ENCODE results near the gene FMN1.

- no peak for TF ChIP-seq POLR2AphosphoS5 (IDR thresholded peaks at IDR 0.05; ENCODE audit: low read length)
- TF ChIP-seq BCLAF1 (IDR thresholded peaks at IDR 0.05): no peak
- TF ChIP-seq ZNF384 (IDR thresholded peaks at IDR 0.05; ENCODE audit: borderline replicate concordance, low read depth, low read length): no peak
- no peak for TF ChIP-seq YBX1 (IDR thresholded peaks at IDR 0.05)
- no peak for TF ChIP-seq PML (IDR thresholded peaks at IDR 0.05; ENCODE audit: low read length)
- TF ChIP-seq ZBTB11 (CRISPR knock-in tag; IDR thresholded peaks at IDR 0.05): no peak
- no peak for TF ChIP-seq MAX (IDR thresholded peaks at IDR 0.05; ENCODE audit: low read depth, low read length)
- no peak for TF ChIP-seq HCFC1 (IDR thresholded peaks at IDR 0.05; ENCODE audit: low read length)
- no peak for TF ChIP-seq ZSCAN29 (IDR thresholded peaks at IDR 0.05)
These were observed 39.5 kb upstream of the FMN1 start for GRCh38 chr15:33234020-33234461.

Measured in GM12878 (cell line).